ENCODE results near the gene NELFCD. TPM values are rescaled to one million over a fixed set of nuclear protein-coding genes. Genes with fewer than 3 reads are reported as not detected.

The NELFCD gene
- total and polyA plus RNA-seq, 2 experiments from 2014 or later: 36.3 to 57.4 TPM

GRCh38 chr20:58997141-58997770 is 16.2 kb downstream of the NELFCD start:
- 94 to 96% methylated on average over 24 of the region's 24 CpGs for WGBS, 2 experiments (ENCODE audit: low coverage in 1 of 2, low lambda C conversion rate in 2 of 2, missing lambda C conversion rate in 2 of 2)
- no peak overlapping the region for H2AFZ ChIP-seq
- no peaks in the 10 kb centered on the region for H3K4me1 ChIP-seq (ENCODE audit: insufficient read depth)
- no peaks in the 10 kb centered on the region; the same call in 1 of the 2 replicates for H3K79me2 ChIP-seq (ENCODE audit: insufficient read depth)
- no peak overlapping the region for H3K9ac ChIP-seq
- H3K36me3 ChIP-seq (ENCODE audit: low read depth): peaks cover 33% of the 10 kb centered on the region; the same call in 1 of the 2 replicates
- no peaks in the 10 kb centered on the region for H3K9me2 ChIP-seq (ENCODE audit: insufficient read depth)
- no peaks in the 10 kb centered on the region for H3K27me3 ChIP-seq (replicated peaks; ENCODE audit: insufficient read depth)
- H3K4me2 ChIP-seq (ENCODE audit: unreplicated experiment): no peak overlapping the region
- H4K20me1 ChIP-seq (ENCODE audit: insufficient read depth): no peaks in the 10 kb centered on the region
- no peak for TF ChIP-seq EZH2phosphoT487 (IDR thresholded peaks at IDR 0.05; ENCODE audit: insufficient read depth, low read depth)
- no peak for TF ChIP-seq EZH2 (IDR thresholded peaks at IDR 0.05; ENCODE audit: insufficient read depth, poor library complexity, severe bottlenecking)
- in situ Hi-C loops (cut with MboI): no loop called here
- no peaks in the 10 kb centered on the region for H3K9me3 ChIP-seq (ENCODE audit: low read depth)
- no peak for DNase-seq
- no peak overlapping the region for H3K27ac ChIP-seq
- no peak overlapping the region for H3K4me3 ChIP-seq
- H3F3A ChIP-seq (ENCODE audit: insufficient read depth): peaks cover 20% of the 10 kb centered on the region

GRCh38 chr20:58998656-58999055 is 17.6 kb downstream of the NELFCD start:
- in situ Hi-C loops (cut with MboI): no loop called here
- Histone ChIP-seq H3K9ac (no peak overlapping the region), H4K20me1 (ENCODE audit: insufficient read depth) (no peaks in the 10 kb centered on the region), H3F3A (ENCODE audit: insufficient read depth) (peaks cover 18% of the 10 kb centered on the region), H3K27me3 (replicated peaks; ENCODE audit: insufficient read depth) (no peaks in the 10 kb centered on the region), H3K79me2 (ENCODE audit: insufficient read depth) (peaks cover 12% of the 10 kb centered on the region), H3K9me2 (ENCODE audit: insufficient read depth) (no peaks in the 10 kb centered on the region), H3K4me1 (ENCODE audit: insufficient read depth) (no peaks in the 10 kb centered on the region), H3K4me2 (ENCODE audit: unreplicated experiment) (no peak overlapping the region), H3K36me3 (ENCODE audit: low read depth) (peaks cover 28% of the 10 kb centered on the region; the same call in 1 of the 2 replicates), H3K27ac (no peak overlapping the region), H3K4me3 (no peak overlapping the region), H2AFZ (no peak overlapping the region), H3K9me3 (ENCODE audit: low read depth) (no peaks in the 10 kb centered on the region)
- DNase-seq: no peak
- TF ChIP-seq EZH2 (IDR thresholded peaks at IDR 0.05; ENCODE audit: insufficient read depth, poor library complexity, severe bottlenecking) (no peak), EZH2phosphoT487 (IDR thresholded peaks at IDR 0.05; ENCODE audit: insufficient read depth, low read depth) (no peak)
- 80% methylated on average over 10 to 11 of the region's 11 CpGs for WGBS, 2 experiments (ENCODE audit: low coverage in 1 of 2, low lambda C conversion rate in 2 of 2, missing lambda C conversion rate in 2 of 2)

- H3K4me1 ChIP-seq (ENCODE audit: insufficient read depth): peaks cover 4% of the 10 kb centered on the region; the same call in 1 of the 2 replicates
- H3K79me2 ChIP-seq (ENCODE audit: insufficient read depth): peaks cover 28% of the 10 kb centered on the region
- H2AFZ ChIP-seq: no peak overlapping the region
- no peaks in the 10 kb centered on the region for H3K9me2 ChIP-seq (ENCODE audit: insufficient read depth)
- H3K36me3 ChIP-seq (ENCODE audit: low read depth): peaks cover 28% of the 10 kb centered on the region; the same call in 1 of the 2 replicates
- in situ Hi-C loops (cut with MboI): loop anchor here (25.0 kb wide), 1 partner anchor 763 kb away; the partner anchor contains the start of gene ANKRD60
- 63 to 67% methylated on average over 3 of the region's 3 CpGs for WGBS, 2 experiments (ENCODE audit: low coverage in 1 of 2, low lambda C conversion rate in 2 of 2, missing lambda C conversion rate in 2 of 2)
- peaks cover 12% of the 10 kb centered on the region for H3F3A ChIP-seq (ENCODE audit: insufficient read depth)
- H3K9ac ChIP-seq: no peak overlapping the region
- TF ChIP-seq EZH2phosphoT487 (IDR thresholded peaks at IDR 0.05; ENCODE audit: insufficient read depth, low read depth): no peak
- no peak for TF ChIP-seq EZH2 (IDR thresholded peaks at IDR 0.05; ENCODE audit: insufficient read depth, poor library complexity, severe bottlenecking)
- no peak overlapping the region for H3K4me3 ChIP-seq
- no peak for DNase-seq
- H3K4me2 ChIP-seq (ENCODE audit: unreplicated experiment): no peak overlapping the region
- H3K27me3 ChIP-seq (replicated peaks; ENCODE audit: insufficient read depth): no peaks in the 10 kb centered on the region
- no peaks in the 10 kb centered on the region for H3K9me3 ChIP-seq (ENCODE audit: low read depth)
- no peak overlapping the region for H3K27ac ChIP-seq
- H4K20me1 ChIP-seq (ENCODE audit: insufficient read depth): no peaks in the 10 kb centered on the region
Observed at GRCh38 chr20:59000326-59000725, 19.3 kb downstream of the NELFCD start.

- in situ Hi-C loops (cut with MboI): loop anchor here (25.0 kb wide), 1 partner anchor 764 kb away; the partner anchor contains the start of gene ANKRD60
- peaks cover 36% of the 10 kb centered on the region for H3K79me2 ChIP-seq (ENCODE audit: insufficient read depth)
- no peak overlapping the region for H3K4me3 ChIP-seq
- no peak overlapping the region for H3K4me2 ChIP-seq (ENCODE audit: unreplicated experiment)
- peaks cover 26% of the 10 kb centered on the region; the same call in 1 of the 2 replicates for H3K36me3 ChIP-seq (ENCODE audit: low read depth)
- 89 to 97% methylated on average over 12 to 13 of the region's 13 CpGs for WGBS, 2 experiments (ENCODE audit: low coverage in 1 of 2, low lambda C conversion rate in 2 of 2, missing lambda C conversion rate in 2 of 2)
- no peak for DNase-seq
- no peaks in the 10 kb centered on the region for H4K20me1 ChIP-seq (ENCODE audit: insufficient read depth)
- no peaks in the 10 kb centered on the region for H3K9me2 ChIP-seq (ENCODE audit: insufficient read depth)
- no peak overlapping the region for H3K27ac ChIP-seq
- no peaks in the 10 kb centered on the region for H3K27me3 ChIP-seq (replicated peaks; ENCODE audit: insufficient read depth)
- H3K4me1 ChIP-seq (ENCODE audit: insufficient read depth): peaks cover 11% of the 10 kb centered on the region
- TF ChIP-seq EZH2phosphoT487 (IDR thresholded peaks at IDR 0.05; ENCODE audit: insufficient read depth, low read depth): no peak
- no peak for TF ChIP-seq EZH2 (IDR thresholded peaks at IDR 0.05; ENCODE audit: insufficient read depth, poor library complexity, severe bottlenecking)
- no peak overlapping the region for H2AFZ ChIP-seq
- H3F3A ChIP-seq (ENCODE audit: insufficient read depth): peaks cover 8% of the 10 kb centered on the region
- H3K9ac ChIP-seq: no peak overlapping the region
- no peaks in the 10 kb centered on the region for H3K9me3 ChIP-seq (ENCODE audit: low read depth)
Observed at GRCh38 chr20:59001068-59001448, 20.0 kb downstream of the NELFCD start.

Measured in GM23248 (cell line).